NCI-H2196 (cell line): ENCODE results near the gene TNK2.

Experiments
- DNase-seq: peaks from one replicate; lab custom pipeline; 2025; ENCODE audit not compliant: unreplicated experiment; lab: John Stamatoyannopoulos, UW

The TNK2 gene

GRCh38 chr3:195886181-195887141, 21.9 kb downstream of the TNK2 start:
- DNase-seq, result no peak

GRCh38 chr3:195885036-195885891, 23.1 kb downstream of the TNK2 start:
- no peak for DNase-seq

- DNase-seq, result no peak
These were observed 23.7 kb downstream of the TNK2 start for GRCh38 chr3:195884691-195885035.

- DNase-seq, result no peak
These were observed 24.6 kb downstream of the TNK2 start for GRCh38 chr3:195883801-195884200.

GRCh38 chr3:195883160-195883559, 25.2 kb downstream of the TNK2 start:
- no peak for DNase-seq

- DNase-seq, result no peak
These were observed 26.3 kb downstream of the TNK2 start for GRCh38 chr3:195882002-195882441.

- no peak for DNase-seq
These were observed 26.9 kb downstream of the TNK2 start for GRCh38 chr3:195881276-195881988.

- DNase-seq, result no peak
These were observed 28.3 kb downstream of the TNK2 start for GRCh38 chr3:195880037-195880431.

GRCh38 chr3:195879416-195880036, 28.8 kb downstream of the TNK2 start:
- no peak for DNase-seq

GRCh38 chr3:195878424-195879274, 29.7 kb downstream of the TNK2 start:
- no peak for DNase-seq

GRCh38 chr3:195877767-195878423, 30.5 kb downstream of the TNK2 start:
- no peak for DNase-seq

- DNase-seq, result no peak
These were observed 31.1 kb downstream of the TNK2 start for GRCh38 chr3:195877136-195877715.

GRCh38 chr3:195876297-195877064, 31.9 kb downstream of the TNK2 start:
- no peak for DNase-seq

- no peak for DNase-seq
These were observed 32.7 kb downstream of the TNK2 start for GRCh38 chr3:195875482-195876236.

GRCh38 chr3:195873971-195874370, 34.4 kb downstream of the TNK2 start:
- DNase-seq, result no peak

GRCh38 chr3:195873281-195873887, 35.0 kb downstream of the TNK2 start:
- DNase-seq, result no peak

- DNase-seq, result no peak
These were observed 35.6 kb downstream of the TNK2 start for GRCh38 chr3:195872800-195873199.
